Measurements from ENCODE around the gene GNAL.

Gene GNAL

GRCh38 chr18:11775436-11776174 is 86.5 kb downstream of the GNAL start:
- no peak for DNase-seq

DNA sequence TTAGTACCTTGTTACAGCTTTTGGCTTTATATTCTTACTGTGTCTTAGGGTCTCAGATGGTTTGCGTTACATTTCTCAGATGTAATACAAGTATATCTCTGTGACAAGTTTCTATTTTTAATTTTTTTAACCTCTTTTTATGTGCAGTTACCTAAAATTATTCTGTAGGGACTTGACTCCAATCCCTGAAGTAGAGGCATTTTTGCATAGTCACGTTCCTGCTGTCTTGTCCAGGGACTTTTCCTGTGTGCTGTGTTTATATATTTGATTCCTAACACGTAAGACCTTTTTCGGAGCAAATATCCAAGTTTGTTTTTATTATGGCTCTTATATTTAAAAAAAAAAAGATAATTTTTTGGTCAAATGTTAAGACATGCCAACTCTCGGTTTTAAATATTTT is 91.0 kb downstream of the GNAL start:
- no peak for DNase-seq

- DNase-seq, result no peak
Observed at GRCh38 chr18:11783716-11784331, 94.8 kb downstream of the GNAL start.

GRCh38 chr18:11784674-11785304 is 95.7 kb downstream of the GNAL start:
- no peak for DNase-seq

GRCh38 chr18:11785444-11786055 is 96.5 kb downstream of the GNAL start:
- DNase-seq, result no peak

GRCh38 chr18:11789716-11790510 is 100.8 kb downstream of the GNAL start:
- no peak for DNase-seq

DNA sequence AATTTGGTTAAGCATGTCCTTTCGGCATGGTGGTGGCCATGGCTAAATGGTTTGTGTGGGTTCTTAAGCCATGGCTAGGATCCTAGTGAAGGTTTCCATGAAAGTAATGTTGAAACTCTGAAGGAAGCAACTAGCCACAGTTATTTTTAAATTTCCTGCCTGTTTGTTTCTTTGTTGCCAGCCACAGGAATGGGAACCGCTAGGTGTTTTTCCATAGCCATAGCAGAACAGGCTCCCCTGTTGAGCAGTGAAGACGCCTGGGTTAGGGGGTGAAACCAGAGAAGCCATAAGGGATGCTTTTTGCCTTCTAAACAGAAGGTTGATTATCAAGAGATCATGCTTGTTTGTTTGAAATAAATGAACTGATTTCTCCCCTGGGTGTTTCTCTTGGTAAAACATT is 102.1 kb downstream of the GNAL start:
- no peak for DNase-seq

DNA sequence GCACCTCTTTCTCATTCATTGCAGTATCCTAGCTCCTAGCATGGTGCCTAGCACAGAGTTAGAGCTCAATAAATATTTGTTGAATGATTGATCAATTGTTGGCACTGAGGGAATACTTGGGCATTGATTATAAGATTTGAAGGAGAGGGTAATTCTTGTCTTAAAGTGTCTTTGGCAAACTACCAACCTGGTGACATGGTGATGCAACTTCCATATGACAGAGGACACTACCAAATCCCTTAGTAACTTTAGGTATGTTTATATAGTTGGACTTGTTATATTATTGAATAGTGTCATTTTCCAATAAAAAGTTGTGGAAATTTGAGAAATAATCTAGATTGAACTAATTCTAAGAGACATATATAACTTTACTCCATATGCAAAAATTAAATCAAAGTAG is 103.6 kb downstream of the GNAL start:
- DNase-seq, result no peak

GRCh38 chr18:11794195-11794594 is 105.1 kb downstream of the GNAL start:
- no peak for DNase-seq

- DNase-seq, result no peak
Observed at GRCh38 chr18:11795916-11796315, 106.9 kb downstream of the GNAL start.

DNA sequence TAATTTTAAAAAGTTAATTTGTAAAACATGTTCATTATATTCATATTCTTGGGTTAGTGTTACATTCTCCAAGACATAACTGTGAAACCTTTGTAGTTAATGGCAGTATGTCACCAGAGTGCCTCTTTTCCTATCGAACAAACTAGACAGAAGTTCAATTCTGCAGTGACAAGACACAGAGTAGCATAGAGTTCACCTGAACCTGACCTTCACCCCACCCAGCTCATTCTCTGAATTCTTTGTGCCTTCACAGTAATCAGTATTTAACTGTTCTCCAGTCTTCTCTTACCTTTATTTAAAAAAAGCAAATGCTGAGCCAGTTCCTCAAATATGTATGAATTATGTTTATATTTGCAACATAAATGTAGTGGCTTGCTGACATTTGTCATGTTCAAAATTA is 109.2 kb downstream of the GNAL start:
- no peak for DNase-seq

DNA sequence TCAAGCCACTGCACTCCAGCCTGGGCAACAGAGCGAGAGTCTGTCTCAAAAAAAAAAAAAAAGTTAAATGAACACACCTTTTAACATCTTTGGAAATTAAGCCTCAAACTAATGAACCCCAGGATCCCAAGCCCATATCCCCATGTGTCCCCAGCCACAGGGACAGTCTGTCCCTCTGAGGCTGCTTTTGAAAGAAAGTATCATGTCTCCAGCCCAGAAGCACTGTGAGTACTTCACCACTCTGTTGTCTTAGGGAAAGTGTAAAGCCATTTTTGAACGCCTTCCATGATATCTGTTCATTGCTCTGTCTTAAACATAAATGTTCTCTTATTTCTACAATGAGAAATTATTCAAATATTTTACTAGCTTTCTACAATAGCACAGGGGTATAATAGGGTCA is 110.0 kb downstream of the GNAL start:
- DNase-seq, result no peak

GRCh38 chr18:11800566-11801334 is 111.7 kb downstream of the GNAL start:
- no peak for DNase-seq

GRCh38 chr18:11801573-11801972 is 112.5 kb downstream of the GNAL start:
- DNase-seq, result no peak

DNA sequence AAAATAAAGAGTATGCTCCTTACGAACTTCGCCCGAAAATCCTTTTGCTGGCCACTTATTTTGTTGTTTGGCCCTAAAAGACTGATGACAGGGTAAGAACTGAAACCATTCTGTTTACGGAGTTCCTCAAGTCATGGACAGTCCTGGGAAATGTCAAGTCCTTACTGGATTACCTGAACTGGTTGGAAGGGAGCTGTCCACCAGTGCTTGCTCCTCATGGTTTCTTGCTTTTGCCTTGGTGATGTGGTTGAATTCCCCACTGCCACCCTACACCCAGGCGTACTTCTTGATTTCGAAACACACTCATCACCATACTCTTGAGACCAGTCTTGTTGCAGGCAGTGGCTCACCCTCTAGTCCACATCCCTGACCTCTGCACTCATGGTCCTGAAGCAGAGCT is 113.1 kb downstream of the GNAL start:
- no peak for DNase-seq

DNA sequence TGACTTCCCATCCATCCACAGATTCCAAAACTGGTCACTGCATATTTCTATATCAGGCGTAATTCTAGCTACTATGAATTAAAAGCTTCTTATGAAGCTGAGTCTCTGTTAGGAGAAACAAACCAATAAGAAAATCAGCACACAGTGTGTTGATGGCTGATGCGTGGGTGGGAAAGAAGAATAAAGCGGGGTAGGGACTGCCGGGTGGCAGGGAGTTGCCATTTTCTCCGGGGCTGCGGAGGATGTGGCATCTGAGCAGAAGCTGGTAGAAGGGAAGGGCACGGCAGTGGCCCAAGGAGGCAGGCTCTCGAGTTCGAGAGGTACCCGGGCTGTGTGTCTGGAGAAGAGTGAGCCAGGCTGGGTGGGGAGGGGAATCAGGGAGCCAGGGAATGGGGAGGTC is 113.5 kb downstream of the GNAL start:
- DNase-seq, result no peak

DNA sequence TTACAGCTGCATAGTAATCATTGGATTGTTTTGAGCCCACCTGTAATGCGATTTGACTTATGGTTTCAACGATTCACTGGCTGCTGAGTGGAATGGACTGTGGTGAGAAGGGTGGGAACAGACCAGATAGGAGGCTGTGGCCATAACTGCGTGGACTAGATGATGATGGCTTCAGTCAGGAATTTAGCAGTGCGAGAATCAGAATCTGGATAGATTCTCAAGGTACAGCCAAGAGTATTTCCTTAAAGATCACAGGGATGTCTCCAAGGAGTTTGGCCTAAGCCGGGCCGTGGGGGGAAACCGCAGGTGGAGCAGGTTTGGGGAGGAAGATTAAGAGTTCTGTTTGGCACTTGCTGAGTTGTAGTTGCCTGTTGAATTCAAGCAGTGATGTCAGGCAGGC is 118.2 kb downstream of the GNAL start:
- DNase-seq, result no peak

- no peak for DNase-seq
Observed at GRCh38 chr18:11808001-11808855, 119.2 kb downstream of the GNAL start.

GRCh38 chr18:11809895-11810294 is 120.8 kb downstream of the GNAL start:
- DNase-seq, result no peak

GRCh38 chr18:11810379-11810778 is 121.3 kb downstream of the GNAL start:
- DNase-seq, result no peak

DNA sequence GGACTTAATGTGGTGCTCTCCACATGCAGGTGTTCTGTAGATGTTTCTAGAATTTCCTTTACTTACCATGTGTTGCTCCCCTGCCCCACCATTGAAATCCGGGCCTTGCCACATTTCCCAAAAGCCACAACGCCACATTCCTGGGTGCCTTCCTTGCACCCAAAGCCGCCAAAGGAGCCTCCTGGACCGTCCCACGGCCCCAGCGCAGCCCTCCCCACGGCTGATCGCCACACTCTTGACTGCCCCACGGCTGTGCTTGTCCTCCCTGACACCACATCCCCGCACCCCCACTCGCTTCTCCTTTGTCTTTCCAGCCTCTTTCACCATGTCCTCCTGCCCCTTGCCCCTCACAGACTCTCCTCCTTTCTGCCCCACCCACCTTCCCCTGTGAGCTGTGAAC is 121.9 kb downstream of the GNAL start:
- DNase-seq, result no peak
